ENCODE measurements around the gene CERK. TPM values are rescaled to one million over a fixed set of nuclear protein-coding genes. Genes with fewer than 3 reads are reported as not detected.

Gene CERK
- total and polyA plus RNA-seq, 2 of the 8 experiments (the other 6 are each of a cell fraction or from before 2014, with no cell fraction given): 26.6 to 59.0 TPM

DNA sequence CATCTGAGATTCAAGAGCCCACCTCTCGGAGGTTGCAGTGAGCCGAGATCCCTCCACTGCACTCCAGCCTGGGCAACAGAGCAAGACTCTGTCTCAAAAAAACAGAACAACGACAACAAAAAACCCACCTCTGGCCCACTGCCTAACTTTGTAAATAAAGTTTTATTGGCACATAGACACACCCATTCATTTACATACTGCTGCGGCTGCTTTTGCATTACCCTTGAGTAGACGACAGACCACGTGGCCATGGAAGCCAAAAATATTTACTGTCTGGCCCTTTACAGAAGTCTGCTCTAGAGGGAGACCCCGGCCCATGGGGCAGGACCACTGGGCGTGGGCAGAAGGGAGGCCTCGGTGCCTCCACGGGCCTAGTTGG is 70.8 kb downstream of the CERK start (continued):
- TF ChIP-seq, protein P1, sequence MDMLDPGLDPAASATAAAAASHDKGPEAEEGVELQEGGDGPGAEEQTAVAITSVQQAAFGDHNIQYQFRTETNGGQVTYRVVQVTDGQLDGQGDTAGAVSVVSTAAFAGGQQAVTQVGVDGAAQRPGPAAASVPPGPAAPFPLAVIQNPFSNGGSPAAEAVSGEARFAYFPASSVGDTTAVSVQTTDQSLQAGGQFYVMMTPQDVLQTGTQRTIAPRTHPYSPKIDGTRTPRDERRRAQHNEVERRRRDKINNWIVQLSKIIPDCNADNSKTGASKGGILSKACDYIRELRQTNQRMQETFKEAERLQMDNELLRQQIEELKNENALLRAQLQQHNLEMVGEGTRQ (IDR thresholded peaks at IDR 0.05; ENCODE audit: low read length): no peak
- no peak for TF ChIP-seq RAD21 (IDR thresholded peaks at IDR 0.05 in 1 of 2, conservative IDR thresholded peaks at IDR 0.05 in 1 of 2; ENCODE audit: low read depth in 2 of 2, low read length in 2 of 2)
- no peak for TF ChIP-seq SP4 (IDR thresholded peaks at IDR 0.05; ENCODE audit: low read length)
- TF ChIP-seq CREB1 (IDR thresholded peaks at IDR 0.05): no peak

Data from H1 (cell line).